HG03097 (cell line): Measurements from ENCODE around the gene ALOX5.

Experiments
- ATAC-seq: cut with Tn5 transposase; IDR thresholded peaks from one replicate; pipeline ENCODE4 v1.9.1; 2021; ENCODE audit not compliant: unreplicated experiment, low FRiP score

The ALOX5 gene

DNA sequence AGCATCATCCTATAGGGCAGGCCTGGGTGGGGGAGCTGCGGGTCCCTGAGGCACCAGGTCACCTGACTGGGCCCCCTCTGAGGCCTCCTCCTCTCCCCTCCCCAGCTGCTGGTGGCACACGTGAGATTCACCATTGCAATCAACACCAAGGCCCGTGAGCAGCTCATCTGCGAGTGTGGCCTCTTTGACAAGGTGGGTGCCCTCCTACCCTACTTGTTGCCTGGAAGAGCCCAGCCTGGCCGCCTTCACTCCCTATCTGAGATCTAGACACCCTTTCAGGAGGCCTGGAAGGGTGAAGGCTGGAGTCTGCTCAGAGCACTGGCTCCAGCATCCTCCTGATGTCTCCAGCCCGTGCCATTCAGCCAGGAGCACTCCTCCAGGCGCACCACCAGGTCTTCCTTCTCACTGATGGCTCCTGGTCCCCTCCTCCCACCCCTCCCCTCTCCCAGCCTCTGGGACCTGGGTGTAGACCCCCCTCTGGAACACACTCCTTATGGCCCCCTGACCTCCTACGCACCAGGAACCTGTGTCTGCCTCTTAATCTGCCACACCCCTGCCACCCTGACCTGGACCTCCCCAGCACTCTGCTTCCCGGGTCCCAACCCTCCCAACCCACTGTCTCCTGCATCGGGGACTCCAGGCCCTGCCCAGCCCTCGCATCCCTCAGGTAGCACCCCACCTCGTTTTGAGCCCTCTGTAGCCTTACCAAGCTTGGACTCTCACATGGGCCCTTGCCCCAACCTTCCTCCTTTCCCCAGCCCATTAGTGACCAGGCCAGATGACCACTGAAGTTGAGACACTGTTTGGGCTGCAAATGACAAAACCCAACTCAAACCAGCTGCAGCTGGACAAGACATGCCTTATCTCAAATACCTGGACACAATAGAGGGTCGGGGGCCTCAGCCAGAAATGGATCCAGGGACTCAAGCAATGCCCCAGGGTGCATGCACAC is 67.5 kb downstream of the ALOX5 start:
- ATAC-seq = no peak

DNA sequence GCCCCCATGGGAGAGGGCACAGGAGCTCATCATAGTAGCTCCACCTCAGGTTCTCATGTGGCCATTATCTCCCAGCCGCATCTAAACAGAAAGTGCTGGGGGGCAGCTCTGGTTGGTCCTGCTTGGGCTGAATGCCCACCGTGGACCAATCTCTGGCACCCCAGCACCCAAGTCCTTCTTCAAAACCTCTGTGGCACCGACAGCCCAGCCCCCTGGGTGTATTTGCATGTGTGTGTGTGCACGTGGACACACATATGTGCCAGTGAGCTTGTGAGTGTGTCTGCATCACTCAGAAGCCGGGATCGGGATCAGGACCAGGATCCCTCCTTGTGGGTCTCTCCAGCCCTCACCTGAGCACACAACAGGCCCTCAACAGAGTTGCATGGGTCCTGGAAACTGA is 68.2 kb downstream of the ALOX5 start:
- no peak for ATAC-seq

DNA sequence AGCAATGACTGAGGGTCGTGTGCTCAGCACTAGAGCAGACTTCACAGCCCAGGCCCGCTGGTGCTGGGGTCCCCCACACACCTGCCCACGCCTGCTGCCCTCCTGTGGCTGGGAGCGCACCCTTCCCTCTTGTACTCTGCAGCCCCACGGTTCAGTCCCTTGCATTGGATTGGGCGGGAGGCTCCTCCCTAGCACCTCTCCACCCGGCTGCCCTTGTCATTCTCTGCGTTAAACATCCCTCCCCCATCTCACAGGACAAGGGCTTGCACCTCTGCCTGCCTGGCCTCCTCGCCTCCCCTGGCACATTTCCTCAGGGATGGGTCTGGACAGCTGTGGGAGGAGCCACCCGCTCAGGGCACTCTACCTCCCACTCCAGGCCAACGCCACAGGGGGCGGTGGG is 68.6 kb downstream of the ALOX5 start:
- ATAC-seq = no peak

DNA sequence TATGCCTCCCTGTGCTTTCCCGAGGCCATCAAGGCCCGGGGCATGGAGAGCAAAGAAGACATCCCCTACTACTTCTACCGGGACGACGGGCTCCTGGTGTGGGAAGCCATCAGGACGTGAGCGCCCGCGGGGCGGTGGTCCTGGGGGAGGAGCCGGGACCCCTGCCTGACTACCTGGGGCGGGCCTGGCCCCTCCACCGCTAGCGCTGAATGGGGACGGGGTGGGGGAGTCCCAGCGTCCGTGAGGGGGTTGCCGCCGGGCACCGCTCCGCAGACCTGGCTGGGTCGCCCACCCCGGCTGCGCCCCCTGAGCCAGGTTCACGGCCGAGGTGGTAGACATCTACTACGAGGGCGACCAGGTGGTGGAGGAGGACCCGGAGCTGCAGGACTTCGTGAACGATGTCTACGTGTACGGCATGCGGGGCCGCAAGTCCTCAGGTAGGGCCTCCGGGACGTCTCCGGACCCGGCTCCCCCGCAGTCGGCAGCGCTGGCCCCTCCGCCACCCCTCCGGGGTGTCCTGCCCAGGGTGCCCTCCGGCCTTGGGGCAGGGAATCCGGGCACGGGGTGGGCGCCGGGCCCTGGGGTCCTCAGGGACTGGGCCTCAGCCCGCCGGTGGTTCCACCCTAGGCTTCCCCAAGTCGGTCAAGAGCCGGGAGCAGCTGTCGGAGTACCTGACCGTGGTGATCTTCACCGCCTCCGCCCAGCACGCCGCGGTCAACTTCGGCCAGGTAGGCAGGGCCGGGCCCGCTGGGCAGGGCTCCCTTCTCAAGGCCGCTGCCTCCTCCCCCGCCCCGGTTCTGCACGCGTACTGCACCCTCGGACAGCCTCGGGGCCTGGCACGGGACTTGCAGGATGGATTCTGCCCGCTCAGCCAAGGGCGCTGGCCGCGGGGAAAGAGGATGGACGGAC is 69.3 kb downstream of the ALOX5 start:
- ATAC-seq = no peak

DNA sequence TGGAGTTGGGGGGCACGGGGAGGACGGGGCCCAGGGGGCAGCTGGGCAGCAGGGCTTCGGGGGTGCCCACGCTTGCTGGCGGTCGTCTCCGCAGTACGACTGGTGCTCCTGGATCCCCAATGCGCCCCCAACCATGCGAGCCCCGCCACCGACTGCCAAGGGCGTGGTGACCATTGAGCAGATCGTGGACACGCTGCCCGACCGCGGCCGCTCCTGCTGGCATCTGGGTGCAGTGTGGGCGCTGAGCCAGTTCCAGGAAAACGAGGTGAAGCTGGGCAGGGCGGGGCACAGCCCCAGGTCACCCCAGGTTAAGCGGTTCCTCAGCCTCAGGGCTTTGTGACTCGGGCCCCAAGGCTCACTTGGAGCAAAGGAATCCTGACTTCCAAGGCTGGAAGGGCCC is 70.0 kb downstream of the ALOX5 start:
- no peak for ATAC-seq

DNA sequence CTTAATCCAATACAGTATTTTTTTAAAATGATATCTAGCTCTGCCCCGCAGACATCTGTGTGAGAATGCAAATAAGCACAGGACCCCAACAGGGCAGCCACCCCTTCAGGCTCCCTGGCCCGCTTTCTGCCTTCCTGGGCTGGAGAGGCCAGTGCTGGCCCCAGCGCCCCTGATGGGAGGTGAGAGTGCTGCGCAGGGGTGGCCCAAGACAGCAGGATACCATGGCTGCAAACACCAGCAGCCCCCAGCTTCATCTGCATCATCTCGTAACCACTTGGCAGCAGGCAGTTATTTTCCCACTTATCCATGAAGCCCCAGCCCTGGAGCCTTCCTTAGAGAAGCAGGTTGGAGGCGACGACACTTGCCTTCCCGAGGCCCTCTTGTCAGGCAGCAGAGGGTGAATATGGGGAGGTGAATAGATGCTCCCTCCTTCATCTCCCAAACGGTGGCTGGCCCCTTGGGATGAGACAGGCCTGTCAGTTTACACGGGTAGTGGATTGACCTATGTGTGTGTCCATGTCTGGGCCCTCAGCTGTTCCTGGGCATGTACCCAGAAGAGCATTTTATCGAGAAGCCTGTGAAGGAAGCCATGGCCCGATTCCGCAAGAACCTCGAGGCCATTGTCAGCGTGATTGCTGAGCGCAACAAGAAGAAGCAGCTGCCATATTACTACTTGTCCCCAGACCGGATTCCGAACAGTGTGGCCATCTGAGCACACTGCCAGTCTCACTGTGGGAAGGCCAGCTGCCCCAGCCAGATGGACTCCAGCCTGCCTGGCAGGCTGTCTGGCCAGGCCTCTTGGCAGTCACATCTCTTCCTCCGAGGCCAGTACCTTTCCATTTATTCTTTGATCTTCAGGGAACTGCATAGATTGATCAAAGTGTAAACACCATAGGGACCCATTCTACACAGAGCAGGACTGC is 71.2 kb downstream of the ALOX5 start:
- ATAC-seq = no peak

DNA sequence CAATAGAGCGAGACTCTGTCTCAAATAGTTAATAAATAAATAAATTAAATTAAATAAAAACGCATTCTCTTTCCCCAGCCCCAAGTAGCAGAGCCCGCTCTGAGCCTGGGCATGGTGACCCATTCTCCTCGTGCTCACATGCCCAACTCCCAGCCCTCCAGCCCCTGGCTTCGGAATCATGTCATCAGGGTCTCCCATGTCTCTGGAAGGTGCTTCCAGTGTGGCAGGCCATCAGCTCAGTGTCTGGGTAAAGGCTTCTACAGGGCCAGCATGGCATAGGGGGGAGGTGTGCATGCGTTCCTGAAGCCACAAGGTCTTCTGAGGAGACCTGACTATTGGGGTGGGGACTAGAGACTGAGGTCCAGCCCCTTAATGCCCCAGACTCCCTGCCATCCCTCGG is 72.8 kb downstream of the ALOX5 start:
- ATAC-seq = no peak

DNA sequence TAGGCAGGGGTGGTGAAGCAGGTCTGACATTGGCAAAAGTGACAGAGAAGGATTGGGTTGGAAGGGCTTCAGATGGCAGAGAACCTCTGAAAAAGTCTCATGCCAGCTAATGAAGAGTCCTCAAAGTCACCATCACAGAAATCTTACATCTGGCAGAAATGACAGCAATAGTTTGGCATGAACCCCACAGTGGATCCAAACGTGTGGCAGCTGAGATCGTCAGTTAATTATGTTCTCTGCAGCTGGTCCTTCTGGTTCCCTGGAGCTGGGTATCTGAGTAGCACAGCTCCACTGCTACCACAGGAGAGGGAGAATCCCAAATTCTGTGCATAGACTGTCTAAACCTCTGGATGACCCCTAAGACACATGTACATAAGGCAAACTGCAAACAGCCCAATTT is 73.4 kb downstream of the ALOX5 start:
- no peak for ATAC-seq

DNA sequence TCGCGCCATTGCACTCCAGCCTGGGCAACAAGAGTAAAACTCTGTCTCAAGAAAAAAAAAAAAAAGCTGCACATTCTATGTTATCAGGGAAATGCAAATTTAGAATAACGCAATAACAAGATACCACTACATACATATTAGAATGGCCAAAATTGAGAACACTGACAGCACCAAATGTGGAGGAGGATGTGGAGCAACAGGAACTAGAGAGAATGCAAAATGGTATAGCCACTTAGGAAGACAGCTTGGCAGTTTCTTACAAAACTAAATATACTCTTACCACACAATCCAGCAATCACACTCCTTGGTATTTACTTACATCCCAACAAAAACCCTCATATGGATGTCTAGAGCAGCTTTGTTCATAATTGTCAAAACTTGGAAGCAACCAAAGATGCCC is 76.8 kb downstream of the ALOX5 start:
- no peak for ATAC-seq

DNA sequence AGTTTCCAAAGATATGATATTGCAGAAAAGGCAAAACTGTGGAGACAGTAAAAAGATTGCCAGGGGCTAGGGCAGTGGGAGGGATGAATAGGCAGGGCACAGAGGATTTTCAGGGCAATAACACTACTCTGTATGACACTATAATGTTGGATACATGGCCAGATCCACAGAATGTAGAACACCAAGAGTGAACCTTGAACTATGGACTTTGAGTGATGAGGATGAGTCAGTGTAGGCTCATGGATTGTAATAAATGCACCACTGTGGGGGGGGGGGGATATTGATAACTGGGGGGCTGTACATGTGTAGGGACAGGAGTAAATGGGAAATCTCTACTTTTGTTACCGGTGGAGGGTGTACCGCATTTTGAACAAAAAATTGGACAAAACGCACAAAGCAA is 77.4 kb downstream of the ALOX5 start:
- ATAC-seq = no peak

DNA sequence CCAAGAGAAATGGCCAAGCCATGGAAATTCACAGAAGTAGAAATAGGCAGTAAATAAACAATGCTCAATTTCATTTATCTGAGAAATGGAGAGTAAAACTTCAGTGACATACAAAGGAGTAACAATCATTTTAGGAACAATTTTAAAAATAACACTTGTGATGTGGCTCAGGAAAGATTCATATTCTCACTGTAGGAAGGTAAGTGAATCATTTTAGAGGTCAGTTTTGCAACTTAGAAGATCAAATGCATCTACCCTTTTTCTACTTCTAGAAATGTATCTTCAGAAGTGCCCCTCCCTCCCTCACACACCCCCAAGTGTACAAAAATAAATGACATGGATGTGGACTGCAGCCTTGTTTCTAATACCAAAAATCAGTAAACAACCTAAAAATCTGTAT is 78.3 kb downstream of the ALOX5 start:
- no peak for ATAC-seq

DNA sequence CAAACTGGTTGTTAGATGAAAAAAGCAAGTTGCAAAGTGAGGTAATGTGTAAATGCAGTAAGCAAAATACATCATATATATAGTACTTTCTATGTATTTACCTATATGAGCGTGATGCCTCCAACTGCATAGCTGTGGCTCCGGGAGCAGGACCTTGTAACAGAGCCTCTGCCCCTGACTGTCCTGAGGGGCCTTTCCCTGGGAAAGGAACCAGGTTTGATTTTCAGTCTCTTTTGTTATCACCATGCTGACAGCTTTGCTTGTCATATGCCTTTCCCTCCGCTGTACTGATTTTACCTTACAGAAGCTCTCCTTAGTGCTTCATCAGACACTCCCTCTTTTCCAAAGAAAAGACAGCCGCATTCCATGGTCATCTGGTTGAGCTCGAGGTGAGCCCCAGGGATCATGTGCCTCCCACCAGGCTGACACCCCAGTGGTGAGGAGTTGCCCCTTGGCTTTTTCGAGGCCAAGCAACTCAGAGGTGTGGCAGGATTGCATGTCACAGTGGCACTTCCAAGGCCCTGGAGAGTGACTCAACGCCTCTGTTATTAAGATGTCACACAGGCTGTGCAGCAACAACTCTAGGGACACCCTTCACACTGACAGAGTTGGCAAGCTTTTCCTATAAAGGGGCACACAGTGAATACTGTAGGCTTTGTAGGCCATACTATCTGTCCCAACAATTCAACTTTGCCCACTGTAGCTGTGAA is 78.9 kb downstream of the ALOX5 start:
- ATAC-seq = no peak

DNA sequence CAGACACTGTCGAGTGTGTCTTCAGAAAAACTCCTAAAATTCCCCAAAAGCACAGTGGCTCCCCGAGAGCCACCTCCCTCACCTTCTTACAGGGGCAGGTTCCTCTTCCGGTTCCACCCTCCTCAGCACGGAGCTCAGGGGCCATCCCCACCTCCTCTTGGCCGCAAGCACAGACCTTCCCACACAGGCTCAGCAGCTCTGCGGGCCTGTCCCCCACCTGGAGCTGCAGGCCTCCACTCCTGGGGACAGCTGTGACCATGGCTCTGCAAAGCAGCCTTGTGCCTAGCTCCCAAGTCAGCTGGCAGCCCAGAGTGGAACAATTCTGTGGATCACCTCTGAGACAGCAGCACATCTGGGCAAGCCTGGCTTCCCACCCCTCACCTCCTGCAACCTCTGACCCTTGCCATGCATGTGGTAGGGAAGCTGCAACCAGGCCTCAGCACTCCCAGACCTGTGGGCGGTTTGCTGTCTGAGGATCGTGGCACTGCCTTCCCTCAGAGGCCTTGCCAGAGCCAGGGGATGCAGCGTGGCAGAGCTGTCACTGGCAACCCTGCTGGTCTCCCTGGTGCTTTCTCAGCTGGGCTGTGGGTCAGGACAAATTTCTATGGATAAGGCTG is 79.7 kb downstream of the ALOX5 start:
- ATAC-seq = no peak

DNA sequence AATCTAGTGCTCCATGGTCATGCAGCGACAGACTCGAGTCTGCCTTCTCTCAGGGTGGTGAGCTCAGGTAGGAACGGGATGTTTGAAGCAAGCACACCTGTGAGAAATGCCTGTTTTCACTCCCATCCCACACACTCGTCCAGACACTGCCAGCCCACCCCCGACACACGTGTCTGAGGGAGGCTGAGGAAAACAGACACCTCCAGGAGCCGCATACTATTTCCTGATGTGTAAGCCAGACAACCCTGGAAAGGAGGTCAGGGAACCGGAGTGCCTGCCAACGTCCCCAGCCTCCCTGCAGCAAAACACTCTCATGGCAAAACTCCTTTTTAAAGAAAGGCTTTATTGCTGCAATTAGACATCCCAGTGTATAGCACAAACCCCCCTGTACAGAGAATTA is 80.2 kb downstream of the ALOX5 start:
- ATAC-seq = no peak

DNA sequence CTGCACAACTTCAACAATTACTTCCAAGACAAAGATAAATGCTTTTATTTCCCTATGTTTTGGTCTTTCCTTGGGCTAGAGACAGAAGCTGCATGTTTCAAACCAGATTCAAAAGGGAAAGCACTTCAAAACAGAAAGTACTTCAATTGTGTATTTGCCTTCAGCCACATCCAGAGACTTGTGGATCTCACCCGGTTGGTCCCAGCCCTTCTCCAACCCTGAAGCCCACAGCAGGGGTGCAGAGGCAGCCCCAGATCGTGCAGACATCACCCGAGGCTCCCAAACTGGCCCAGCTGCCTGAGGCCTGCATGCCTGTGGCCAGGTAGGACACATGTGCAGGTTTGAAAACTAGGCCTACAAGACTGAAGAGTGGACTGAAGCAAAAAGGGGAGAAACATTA is 80.8 kb downstream of the ALOX5 start:
- no peak for ATAC-seq

DNA sequence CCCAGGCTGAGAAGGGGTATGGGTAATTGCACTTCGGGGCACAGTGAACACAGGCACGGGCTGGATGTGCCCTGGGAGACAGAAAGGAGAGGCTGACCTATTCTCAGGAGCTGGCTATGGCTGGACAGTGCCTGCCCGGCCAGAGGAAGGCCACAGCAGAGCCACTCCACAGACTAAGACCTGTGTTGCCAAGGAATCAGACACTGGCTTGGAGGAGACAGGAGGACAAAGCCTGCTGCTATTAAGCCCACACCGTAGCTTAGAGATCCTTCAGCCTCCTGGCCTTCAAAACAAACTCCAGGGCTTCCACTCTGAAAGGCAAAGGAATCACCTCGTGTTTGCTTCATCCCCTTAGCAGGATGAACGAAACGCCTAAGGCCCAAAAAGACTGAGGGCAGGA is 82.2 kb downstream of the ALOX5 start:
- ATAC-seq = no peak

DNA sequence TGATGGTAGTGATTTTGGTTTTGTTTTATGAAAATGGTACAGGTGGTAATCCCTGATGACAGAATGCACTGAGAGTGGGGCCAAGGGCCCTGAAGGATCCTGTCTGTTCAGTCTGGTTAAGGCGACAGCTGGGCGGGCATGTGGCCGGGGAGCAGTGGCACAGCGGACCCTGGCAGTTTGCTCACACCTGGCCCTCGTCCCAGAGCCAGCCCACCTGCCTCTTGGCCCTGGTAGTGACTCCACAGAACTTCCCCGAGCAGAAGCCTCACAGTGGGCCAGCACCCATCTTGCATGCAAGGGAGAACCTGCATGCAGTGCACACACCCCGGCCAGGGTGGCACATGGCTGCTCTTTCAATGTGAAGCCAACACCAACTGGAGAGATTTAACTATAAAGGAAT is 82.8 kb downstream of the ALOX5 start:
- no peak for ATAC-seq

DNA sequence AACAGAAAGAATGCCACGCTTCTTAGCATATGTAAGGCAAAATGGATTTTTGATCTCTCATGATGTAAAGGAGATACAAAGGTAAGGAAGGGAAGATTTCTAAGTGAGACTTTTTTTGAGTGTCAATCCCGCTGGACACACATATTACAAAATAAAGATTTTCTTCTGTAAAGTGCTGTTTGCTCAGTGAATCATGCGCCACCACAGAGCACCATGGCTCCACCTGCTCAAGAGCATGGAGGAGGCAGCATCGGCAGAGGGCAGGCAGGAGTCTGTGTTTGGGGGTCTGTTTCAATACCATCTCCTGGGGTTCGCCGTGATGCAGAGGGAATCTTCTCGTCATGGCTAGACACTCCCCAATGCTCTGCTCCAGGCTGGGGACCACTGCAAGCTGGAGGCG is 83.5 kb downstream of the ALOX5 start:
- no peak for ATAC-seq

DNA sequence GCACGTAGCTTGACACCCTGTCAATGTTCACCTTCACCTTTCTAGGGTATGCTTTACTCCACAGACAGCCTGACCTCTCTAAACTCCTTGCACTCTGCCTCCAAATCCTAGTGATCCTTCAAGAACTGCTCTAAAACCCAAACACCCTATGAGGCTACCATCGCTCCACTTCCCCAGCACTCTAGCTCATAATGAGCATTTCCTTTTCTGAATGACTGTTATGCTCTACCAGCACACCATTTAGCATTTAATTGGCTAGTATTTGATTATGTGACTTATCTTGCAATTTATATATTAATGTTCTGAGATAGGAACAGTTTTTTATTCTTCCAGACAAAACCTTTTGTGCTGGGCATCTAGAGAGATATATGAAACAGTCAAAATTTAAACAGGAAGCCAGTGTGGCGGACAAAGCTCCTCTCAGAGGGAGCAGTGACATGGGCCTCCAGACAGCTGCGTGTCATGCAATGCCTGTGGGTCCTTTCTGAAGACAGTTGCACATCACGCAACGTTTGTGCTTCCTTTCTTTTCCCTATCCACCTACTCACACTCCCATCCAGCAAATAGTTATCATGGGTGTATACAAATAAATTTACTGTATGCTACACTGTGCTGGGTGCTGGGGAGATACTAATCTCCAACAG is 86.3 kb downstream of the ALOX5 start:
- peak; percentile 35 for ATAC-seq
